ENCODE data around the gene DCUN1D2.

The DCUN1D2 gene

GRCh38 chr13:113420833-113421600, 69.5 kb downstream of the DCUN1D2 start:
- DNase-seq = no peak

- DNase-seq = no peak
Observed at GRCh38 chr13:113420232-113420631, 70.3 kb downstream of the DCUN1D2 start.

- no peak for DNase-seq
Observed at GRCh38 chr13:113419531-113420193, 70.8 kb downstream of the DCUN1D2 start.

- no peak for DNase-seq
Observed at GRCh38 chr13:113418722-113419049, 71.8 kb downstream of the DCUN1D2 start.

DNA sequence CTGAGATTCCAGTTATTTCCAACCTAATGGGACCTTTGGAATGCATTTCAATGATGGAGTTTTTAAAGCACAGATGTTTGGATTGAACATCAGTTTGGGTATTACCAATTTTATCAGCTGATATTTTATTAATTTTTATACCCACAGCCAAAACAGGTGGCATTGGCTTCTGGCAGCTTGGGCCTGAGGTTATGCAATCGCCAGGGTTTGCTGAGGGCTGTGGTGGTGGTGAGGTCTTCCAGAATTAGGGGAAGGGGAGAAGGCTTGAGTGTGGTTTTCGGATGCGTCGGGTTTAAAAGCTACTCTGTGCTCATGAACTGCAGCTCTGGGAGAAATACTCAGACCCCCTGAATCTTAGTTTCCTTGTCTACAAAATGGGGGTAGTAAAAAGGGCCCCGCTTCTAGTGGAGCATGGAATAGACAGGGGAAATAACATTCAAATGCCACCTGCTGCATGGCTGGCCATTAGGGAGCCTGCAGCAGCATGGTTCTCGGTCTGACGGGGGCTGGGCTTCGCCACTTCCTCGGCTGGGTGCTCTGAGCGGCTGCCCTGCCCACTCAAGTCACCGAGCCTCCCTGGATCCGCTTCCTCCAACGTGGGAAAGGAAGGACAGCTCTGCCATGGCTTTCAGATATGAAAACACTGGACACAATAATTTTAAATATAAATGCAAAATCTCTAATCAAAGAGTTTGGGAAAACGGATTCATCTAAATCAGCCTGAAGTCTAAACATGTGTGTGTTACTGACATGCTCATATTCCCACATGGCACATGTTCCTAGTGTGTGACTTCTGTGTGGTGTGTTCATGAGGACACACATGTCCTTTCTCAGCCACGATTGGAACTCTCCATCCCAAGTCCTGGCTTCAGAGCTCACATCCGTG, 72.4 kb downstream of the DCUN1D2 start:
- no peak for DNase-seq

DNA sequence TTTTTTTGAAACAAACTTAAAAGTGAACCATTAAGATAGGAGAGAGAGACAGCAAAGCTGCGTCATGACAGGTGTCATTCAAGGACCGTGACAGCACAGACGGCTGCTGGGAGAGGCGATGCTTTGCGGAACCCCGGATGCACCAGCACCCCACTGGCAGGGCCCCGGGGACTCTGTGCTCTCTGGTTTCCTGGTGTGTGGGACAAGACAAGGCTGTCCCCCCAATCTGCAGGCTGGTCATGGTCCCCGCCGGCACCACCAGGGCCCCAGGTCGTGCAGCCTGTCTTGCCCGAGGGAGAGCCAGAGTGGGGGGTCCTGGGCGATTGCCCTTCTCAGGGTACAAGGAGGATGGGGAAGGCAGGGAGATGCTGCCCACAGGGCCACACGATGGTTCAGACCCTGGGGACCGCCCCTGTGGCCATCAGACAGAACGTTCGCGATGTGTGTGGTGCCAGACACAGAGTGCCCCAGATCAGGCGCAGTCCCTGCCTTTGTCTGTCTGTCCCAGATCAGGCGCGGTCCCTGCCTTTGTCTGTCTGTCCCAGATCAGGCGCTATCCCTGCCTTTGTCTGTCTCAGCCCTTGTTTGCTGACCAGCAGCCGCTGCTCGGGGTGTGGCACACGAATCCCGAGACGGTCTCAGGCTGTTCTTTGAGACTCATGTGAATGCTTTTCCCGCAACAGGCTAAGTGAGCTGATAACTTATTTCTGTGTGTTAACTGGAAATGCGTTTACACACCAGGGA, 73.3 kb downstream of the DCUN1D2 start:
- DNase-seq = no peak

DNA sequence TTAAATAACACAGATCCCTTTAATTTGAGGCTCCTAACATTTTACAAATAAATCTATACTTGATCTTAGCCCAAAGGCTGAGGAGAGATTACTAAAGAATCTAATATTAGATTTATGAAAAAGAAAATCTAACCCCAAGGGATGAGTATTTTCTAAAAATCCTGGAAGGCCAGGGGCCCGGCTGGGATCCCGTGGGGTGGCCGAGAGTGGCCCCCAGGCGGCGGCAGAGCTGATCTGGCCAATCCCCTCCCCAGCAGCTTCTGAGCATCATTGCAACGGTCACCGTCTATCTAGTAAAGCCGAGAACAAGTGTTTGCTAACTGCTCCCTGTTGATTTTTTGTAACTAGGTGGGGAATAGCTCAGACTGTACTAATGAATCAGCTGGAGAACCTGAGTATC, 74.7 kb downstream of the DCUN1D2 start:
- DNase-seq = no peak

DNA sequence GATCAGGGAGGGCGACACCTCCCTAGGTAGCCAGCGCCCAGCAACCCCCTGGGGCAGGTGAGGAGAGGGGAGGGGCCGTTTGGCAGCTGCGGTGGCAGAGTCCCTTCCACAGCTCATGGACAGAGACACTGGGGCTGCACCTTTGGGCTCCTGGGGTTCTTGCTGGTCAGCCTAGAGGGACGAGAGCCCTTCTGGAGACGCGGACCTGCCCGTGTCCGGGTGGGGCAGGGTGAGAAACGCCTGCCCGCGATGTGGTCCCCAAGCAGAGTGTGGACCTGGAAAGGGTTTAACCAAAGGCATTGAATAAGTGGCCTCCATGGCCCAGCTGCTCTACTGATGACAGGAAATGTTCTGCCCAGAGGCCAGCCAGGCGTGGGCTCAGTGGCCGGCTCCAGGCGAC, 75.5 kb downstream of the DCUN1D2 start:
- DNase-seq = no peak

DNA sequence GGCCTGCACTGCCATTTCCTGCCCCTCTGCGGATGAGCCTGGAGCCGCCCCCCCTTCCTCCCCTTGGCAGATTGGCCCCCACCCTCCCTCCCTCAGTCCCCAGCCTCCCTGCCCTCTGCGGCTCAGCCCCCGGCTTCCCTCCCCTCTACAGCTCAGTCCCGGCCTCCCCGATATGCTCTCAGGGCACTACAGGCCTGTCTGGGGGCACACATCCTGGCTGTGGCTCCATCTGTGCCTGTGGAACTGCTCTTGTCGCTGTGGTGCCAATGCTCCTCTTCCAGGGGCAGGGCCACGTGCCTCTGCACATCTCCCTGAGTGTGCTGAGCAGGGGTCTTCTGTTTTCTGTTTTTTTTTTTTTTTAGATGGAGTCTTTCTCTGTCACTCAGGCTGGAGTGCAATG, 76.2 kb downstream of the DCUN1D2 start:
- no peak for DNase-seq

DNA sequence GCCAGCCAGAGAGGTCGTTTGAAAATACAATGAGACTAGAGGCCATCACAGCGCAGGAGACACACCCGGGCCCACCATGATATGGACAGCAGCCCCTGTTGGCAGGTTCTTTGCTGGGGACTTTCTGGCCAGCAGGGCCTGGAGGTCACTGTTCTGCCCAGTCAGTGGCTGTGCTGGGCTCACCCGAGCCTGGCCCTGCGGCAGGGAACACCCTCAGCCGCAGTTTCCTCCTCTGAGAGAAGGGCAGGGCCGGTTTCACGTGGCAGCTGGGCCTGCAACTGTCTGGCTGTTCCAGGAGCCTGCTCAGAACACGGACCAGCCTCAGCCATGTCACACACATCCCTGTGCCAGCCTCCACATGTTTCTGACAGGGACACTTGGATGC, 76.6 kb downstream of the DCUN1D2 start:
- DNase-seq = no peak

- DNase-seq = no peak
Observed at GRCh38 chr13:113413178-113413897, 77.2 kb downstream of the DCUN1D2 start.

GRCh38 chr13:113412440-113412839, 78.1 kb downstream of the DCUN1D2 start:
- DNase-seq = no peak

- DNase-seq = no peak
Observed at GRCh38 chr13:113411216-113412023, 79.1 kb downstream of the DCUN1D2 start.

DNA sequence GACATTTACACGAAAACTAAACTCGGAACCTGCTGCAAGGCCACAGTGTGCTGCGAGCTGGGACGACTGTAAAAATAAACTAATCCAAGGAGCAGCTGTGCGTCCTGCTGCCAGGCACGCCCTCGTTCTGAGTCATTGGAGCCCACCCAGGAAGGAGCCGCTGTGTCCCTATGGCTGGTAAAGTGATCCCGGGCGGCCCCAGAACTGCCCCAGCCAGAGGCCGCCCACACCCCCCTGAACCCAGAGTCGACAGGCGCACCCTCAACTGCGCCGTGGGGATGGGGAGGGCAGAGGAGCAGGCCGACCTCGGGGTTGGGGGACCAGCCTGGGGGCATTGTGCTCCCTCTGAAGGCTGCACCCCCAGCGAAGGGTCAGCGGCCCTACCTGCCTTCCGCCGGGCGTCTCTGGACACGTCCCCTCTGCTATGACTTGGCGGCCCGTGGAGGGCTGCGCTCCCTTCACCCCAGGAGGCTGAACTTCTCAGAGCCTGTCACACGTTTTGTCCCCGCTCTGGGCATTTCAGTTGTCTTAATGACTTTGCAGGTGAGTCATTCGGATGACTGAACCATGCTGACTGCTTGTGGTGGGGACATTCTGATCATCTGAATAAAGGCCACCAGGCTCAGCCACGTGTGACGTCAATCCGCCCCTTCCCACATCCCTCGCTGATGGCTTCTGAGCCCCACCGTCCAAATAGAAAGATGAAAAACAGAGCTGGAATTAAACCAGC, 79.9 kb downstream of the DCUN1D2 start:
- no peak for DNase-seq

GRCh38 chr13:113408562-113408961, 81.9 kb downstream of the DCUN1D2 start:
- no peak for DNase-seq

DNA sequence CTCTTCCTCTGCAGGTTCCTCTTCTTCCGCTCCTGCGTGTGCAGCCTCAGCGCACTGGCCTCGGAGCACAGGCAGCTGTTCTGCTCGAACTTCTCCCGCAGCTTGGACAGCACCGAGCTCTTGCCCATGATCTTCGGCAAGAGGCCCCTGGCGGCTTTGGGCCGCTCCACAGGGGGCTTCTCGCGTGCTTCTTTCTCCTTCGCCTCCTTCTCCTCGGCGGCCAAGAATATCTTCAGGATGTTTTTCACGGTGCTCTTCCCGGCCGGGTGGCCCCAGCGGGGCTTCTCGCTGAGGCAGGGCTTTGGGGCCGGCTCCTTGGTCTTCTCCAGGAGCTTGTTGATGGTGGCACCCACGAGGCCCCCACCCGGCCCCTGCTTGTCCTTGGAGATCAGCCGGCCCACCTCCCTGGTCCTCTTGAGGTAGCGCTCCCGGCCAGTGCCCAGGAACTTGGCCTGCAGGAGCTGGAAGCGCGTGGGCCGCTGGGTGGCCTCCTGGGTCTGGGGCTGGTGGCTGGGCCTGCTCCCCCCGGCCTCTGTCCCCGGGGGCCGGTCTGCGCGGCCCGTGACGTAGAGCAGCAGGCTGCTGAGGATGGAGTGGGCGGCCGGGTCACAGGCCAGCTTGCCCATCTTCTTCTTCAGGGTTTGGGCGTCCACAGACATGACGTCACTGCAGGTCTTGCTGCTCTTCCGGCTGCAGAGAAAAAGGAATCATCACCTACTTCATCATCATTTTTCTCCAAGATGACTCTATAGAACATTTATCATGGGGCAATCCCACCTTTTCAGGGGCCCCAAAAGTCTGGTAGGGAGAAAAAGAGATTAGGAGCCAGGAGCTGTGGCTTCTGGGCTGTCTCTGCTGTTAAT, 82.7 kb downstream of the DCUN1D2 start:
- no peak for DNase-seq

DNA sequence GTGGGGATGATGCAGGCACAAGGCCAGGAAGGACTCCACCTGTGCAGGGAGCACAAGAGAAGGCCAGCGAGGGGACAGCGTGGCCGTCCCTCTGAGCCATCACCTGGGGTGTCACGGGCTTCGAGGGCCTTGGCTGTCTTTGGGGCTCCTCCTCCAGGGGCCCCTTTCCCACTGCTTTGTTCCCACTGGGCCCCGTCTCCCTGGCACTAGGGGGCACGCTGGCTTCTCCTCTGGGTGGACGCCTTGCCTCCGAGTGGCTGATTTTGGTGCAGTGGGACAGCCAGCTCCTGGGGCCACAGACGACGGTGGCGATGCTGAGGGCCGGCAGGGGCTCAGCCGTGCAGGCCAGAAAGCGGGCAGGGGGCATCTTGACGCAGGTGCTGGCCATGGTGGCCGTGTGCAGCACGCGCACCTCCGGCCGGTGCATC, 83.4 kb downstream of the DCUN1D2 start:
- DNase-seq = no peak

DNA sequence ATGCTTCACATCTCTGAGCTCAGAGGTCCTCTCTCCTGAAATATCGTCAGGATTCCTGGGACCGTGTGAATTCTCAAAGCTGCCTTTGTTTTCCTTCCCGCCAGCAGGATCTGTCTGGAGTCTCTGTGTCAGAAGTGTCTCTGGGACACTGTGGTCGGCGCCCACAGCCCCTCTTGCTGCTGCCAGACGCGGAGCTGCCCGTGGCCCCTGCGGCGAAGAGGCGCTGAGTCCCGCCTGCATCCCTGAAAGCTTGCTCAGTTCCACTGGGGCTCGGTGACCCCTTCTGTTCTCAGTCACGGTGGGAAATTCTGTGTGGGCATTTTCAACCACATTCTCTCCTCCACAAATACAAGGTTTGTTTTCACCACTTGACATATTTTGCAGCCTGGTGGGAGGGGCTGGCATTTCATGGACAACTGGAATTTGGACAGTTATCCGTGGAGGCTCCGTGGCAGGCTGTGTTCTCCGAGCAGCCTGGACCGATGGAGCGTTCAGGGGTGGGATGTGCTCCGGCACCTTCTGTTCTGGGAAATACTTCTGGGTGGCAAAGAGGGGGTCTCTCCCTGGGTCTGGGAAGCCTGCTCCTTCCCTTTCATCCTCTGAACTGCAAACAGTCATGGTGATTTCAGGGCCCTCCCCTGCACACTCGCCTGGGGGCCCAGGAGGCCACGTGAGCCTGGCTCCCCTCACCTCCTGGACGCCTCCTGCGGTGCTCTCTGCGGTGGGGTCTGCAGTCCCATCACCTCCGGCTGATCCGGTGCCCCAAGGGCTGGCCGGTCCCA, 84.0 kb downstream of the DCUN1D2 start:
- no peak for DNase-seq

Data from midbrain (tissue), 1 donor.